Measurements from ENCODE around the gene C12orf54. TPM values are rescaled to one million over a fixed set of nuclear protein-coding genes. Genes with fewer than 3 reads are reported as not detected.
"Not testable (repeated sequence)": the region's sequence is repeated elsewhere in the genome, so short reads cannot be mapped to it uniquely, and the experiment has no call there.

The C12orf54 gene
- not detected for total RNA-seq

DNA sequence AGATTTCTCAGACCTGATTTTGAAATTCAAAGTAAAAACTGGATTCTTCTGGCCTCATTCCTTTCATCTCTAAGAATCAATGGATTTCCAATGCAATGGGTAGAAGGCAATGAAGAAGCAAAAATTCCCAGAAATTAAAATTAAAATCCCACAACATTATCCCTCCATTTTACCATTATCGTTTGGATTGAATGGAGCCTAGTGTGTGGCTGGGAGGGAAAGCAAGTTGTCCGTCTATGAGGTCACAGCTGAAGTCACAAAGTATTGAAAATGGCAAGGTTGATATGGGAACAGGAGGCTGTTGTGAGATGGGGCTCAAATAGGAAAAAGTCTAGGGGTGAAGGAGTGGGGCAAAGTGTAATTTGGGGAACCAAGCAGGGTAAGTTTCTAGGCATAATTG, at the start of gene C12orf54:
Gene C12orf54, plus strand, starts transcription at position 301 of the 400 bp plus-strand sequence. CDS start 799 bp downstream, outside the sequence.
- no peak within 1 kb of the TSS for H3K4me3 Mint-ChIP-seq
- ATAC-seq (no peak), DNase-seq (no peak)
- H3K27ac Mint-ChIP-seq, result no peak within 1 kb of the TSS
- H3K27me3 Mint-ChIP-seq, result peaks cover 7% of the 10 kb centered on the region
- intact Hi-C loops (cut with micrococcal nuclease), result no loop called here
- H3K36me3 Mint-ChIP-seq (ENCODE audit: low read depth), result no peaks in the 10 kb centered on the region
- peaks cover 4% of the 10 kb centered on the region for H3K9me3 Mint-ChIP-seq
- CTCF ChIA-PET, result no interaction called here
- POLR2A ChIA-PET, result no interaction called here
- TF ChIP-seq, protein P1, sequence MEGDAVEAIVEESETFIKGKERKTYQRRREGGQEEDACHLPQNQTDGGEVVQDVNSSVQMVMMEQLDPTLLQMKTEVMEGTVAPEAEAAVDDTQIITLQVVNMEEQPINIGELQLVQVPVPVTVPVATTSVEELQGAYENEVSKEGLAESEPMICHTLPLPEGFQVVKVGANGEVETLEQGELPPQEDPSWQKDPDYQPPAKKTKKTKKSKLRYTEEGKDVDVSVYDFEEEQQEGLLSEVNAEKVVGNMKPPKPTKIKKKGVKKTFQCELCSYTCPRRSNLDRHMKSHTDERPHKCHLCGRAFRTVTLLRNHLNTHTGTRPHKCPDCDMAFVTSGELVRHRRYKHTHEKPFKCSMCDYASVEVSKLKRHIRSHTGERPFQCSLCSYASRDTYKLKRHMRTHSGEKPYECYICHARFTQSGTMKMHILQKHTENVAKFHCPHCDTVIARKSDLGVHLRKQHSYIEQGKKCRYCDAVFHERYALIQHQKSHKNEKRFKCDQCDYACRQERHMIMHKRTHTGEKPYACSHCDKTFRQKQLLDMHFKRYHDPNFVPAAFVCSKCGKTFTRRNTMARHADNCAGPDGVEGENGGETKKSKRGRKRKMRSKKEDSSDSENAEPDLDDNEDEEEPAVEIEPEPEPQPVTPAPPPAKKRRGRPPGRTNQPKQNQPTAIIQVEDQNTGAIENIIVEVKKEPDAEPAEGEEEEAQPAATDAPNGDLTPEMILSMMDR (IDR thresholded peaks at IDR 0.05), result no peak
- H3K4me1 Mint-ChIP-seq (ENCODE audit: low read depth), result no peaks in the 10 kb centered on the region

DNA sequence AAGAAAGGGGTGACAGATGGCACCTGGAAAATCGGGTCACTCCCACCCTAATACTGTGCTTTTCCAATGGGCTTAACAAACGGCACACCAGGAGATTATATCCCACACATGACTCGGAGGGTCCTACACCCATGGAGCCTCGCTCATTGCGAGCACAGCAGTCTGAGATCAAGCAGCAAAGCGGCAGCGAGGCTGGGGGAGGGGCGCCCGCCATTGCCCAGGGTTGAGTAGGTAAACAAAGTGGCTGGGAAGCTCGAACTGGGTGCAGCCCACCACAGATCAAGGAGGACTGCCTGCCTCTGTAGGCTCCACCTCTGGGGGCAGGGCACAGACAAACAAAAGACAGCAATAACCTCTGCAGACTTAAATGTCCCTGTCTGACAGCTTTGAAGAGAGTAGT, 48.3 kb upstream of the C12orf54 start:
- H3K36me3 Mint-ChIP-seq (ENCODE audit: low read depth); H3K4me1 Mint-ChIP-seq (ENCODE audit: low read depth); intact Hi-C loops (cut with micrococcal nuclease); POLR2A ChIA-PET; H3K9me3 Mint-ChIP-seq; DNase-seq; H3K27ac Mint-ChIP-seq; H3K27me3 Mint-ChIP-seq; CTCF ChIA-PET; H3K4me3 Mint-ChIP-seq; ATAC-seq: not testable (repeated sequence)

DNA sequence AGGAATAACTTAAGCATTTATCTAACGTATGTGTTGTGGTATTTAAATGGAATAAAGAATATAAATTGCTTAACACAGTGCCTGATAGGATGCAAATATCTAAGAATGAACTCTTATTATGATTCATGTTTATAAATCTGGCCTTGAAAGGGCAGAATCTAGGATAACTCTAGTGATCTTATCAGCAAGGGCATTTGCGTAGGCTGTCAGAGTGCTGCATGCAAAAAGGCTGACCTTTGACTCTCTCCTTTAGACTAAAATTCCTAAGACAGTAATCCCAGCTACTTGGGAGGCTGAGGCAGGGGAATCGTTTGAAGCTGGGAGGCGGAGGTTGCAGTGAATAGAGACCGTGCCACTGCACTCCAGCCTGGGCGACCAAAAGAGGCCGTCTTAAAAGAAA, 41.2 kb upstream of the C12orf54 start:
- ChIA-PET POLR2A (no interaction called here), CTCF (interaction anchor here (1.0 kb wide), 1 partner anchor 320 kb away, joined by 4 read pairs; no protein-coding TSS in a partner anchor)
- H3K4me1 Mint-ChIP-seq (ENCODE audit: low read depth), result peaks cover 8% of the 10 kb centered on the region
- H3K27ac Mint-ChIP-seq, result no peak overlapping the region
- DNase-seq, result no peak
- H3K9me3 Mint-ChIP-seq, result no peaks in the 10 kb centered on the region
- no peak overlapping the region for H3K4me3 Mint-ChIP-seq
- intact Hi-C loops (cut with micrococcal nuclease), result no loop called here
- ATAC-seq, result no peak
- no peaks in the 10 kb centered on the region for H3K36me3 Mint-ChIP-seq (ENCODE audit: low read depth)
- H3K27me3 Mint-ChIP-seq, result no peaks in the 10 kb centered on the region
- TF ChIP-seq, protein P1 (IDR thresholded peaks at IDR 0.05), result no peak

DNA sequence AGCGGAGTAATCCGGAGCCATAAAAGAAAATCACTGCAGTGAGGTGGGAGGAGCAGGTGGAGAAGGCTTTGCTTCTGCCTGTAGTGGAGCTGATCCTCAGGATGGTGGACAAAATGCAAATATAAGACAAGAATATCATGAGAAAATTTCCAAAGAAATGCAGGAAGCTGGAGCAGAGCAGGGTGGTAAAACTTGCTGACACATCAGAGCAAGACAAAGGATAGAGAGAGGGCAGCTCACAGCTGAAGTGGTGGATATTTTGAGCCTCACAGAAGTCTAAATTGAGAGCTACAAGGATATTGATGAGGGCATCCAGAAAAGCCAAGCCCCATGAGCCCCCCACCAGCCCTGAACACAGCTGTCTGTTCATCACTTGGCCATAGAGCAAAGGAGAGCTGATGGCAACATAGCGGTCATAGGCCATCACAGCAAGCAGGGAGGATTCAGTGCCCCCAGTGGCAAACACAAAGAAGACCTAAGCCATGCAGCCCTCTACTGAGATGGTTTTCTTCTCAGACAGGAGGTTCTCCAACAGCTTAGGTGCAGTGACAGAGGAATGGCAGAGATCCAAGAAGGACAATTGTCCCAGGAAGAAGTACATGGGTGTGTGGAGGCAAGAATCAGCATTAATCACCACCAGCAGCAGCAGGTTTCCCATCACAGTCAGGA, 40.0 kb upstream of the C12orf54 start:
- ATAC-seq, result no peak
- Mint-ChIP-seq H3K36me3 (ENCODE audit: low read depth) (no peaks in the 10 kb centered on the region), H3K9me3 (no peaks in the 10 kb centered on the region), H3K27ac (no peak overlapping the region), H3K4me1 (ENCODE audit: low read depth) (peaks cover 11% of the 10 kb centered on the region), H3K27me3 (no peaks in the 10 kb centered on the region), H3K4me3 (no peak overlapping the region)
- ChIA-PET POLR2A (interaction anchor here (0.6 kb wide), 1 partner anchor 221 kb away, joined by 5 read pairs; no protein-coding TSS in a partner anchor), CTCF (interaction anchor here (1.0 to 1.3 kb wide), 3 partner anchors 13 to 321 kb away, joined by 3 to 4 read pairs (median 4); no protein-coding TSS in a partner anchor)
- intact Hi-C loops (cut with micrococcal nuclease), result no loop called here
- peak; percentile 3 for DNase-seq
- TF ChIP-seq, protein P1 (IDR thresholded peaks at IDR 0.05), result no peak

DNA sequence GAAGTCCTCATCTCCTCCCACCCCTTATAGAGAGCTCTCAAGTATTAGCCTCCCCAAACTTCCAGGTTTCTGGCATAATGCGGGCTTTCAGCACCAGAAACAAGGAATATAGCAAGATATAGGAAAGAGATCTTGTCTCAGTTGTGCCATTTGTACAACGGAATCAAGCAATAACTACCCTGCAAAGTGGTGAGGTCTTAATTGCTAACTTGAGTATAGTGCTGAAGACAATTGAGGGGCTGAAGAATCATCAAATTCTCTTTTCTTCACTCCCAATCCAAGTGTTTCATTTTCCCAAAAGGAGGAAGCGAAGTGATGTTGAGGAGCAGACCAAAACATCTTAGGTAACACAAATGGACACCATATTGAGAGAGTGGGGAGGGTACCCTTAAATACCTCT, 36.8 kb upstream of the C12orf54 start:
- TF ChIP-seq, protein P1 (IDR thresholded peaks at IDR 0.05), result no peak
- ChIA-PET CTCF (interaction anchor here (0.9 to 1.2 kb wide), 3 partner anchors 11 to 173 kb away, joined by 4 read pairs; no protein-coding TSS in a partner anchor), POLR2A (no interaction called here)
- ATAC-seq, result no peak
- H3K4me1 Mint-ChIP-seq (ENCODE audit: low read depth), result peaks cover 11% of the 10 kb centered on the region
- peaks cover 8% of the 10 kb centered on the region for H3K9me3 Mint-ChIP-seq
- intact Hi-C loops (cut with micrococcal nuclease), result no loop called here
- H3K36me3 Mint-ChIP-seq (ENCODE audit: low read depth), result no peaks in the 10 kb centered on the region
- no peak for DNase-seq
- H3K27ac Mint-ChIP-seq, result no peak overlapping the region
- H3K27me3 Mint-ChIP-seq, result peaks cover 3% of the 10 kb centered on the region
- no peak overlapping the region for H3K4me3 Mint-ChIP-seq
